Measurements from ENCODE around the gene GPI. TPM values are rescaled to one million over a fixed set of nuclear protein-coding genes. Genes with fewer than 3 reads are reported as not detected.

Gene GPI
- total RNA-seq, 2 donors from 2014 or later, result 181 to 183 TPM

DNA sequence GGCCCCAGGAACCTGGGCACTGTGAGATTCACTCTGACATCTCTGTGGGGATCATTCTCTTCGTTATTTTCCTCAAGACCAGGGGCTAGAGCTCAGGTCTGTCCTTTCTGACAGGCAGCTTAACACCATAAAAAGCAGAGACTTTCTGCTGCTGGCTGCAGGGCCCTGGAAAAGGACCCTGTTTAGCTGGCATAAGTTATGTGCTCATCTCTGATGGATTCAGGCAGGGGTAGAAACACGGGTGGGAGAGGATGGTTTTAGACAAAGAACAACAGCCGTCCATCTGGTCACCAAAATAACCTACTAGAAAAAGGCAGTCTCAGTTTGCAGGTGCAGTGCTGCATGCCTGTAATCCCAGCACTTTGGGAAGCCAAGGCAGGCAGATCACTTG, 2.3 kb upstream of the GPI start:
- H3K9me3 ChIP-seq (ENCODE audit: control insufficient read depth, low read length), result no peaks in the 10 kb centered on the region
- no peak overlapping the region for H3K4me3 ChIP-seq (ENCODE audit: low read length)
- no peak overlapping the region for H3K27ac ChIP-seq (ENCODE audit: low read depth, low read length)
- no peak for DNase-seq
- peaks cover 5% of the 10 kb centered on the region for H3K27me3 Mint-ChIP-seq (ENCODE audit: insufficient read depth)
- H3K27ac Mint-ChIP-seq, result no peak overlapping the region
- H3K36me3 ChIP-seq (ENCODE audit: control insufficient read depth, insufficient read depth, low read length), result peaks cover 11% of the 10 kb centered on the region
- WGBS, 2 experiments (ENCODE audit: insufficient coverage in 1 of 2, insufficient read length in 1 of 2), result 83 to 93% methylated on average over 2 to 3 of the region's 3 CpGs
- TF ChIP-seq, protein P1, sequence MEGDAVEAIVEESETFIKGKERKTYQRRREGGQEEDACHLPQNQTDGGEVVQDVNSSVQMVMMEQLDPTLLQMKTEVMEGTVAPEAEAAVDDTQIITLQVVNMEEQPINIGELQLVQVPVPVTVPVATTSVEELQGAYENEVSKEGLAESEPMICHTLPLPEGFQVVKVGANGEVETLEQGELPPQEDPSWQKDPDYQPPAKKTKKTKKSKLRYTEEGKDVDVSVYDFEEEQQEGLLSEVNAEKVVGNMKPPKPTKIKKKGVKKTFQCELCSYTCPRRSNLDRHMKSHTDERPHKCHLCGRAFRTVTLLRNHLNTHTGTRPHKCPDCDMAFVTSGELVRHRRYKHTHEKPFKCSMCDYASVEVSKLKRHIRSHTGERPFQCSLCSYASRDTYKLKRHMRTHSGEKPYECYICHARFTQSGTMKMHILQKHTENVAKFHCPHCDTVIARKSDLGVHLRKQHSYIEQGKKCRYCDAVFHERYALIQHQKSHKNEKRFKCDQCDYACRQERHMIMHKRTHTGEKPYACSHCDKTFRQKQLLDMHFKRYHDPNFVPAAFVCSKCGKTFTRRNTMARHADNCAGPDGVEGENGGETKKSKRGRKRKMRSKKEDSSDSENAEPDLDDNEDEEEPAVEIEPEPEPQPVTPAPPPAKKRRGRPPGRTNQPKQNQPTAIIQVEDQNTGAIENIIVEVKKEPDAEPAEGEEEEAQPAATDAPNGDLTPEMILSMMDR (conservative IDR thresholded peaks at IDR 0.05), result no peak
- H3K4me1 Mint-ChIP-seq, result peaks cover 26% of the 10 kb centered on the region
- H3K27me3 ChIP-seq (ENCODE audit: control insufficient read depth, insufficient read depth, low read length, poor library complexity, severe bottlenecking), result no peaks in the 10 kb centered on the region
- no peaks in the 10 kb centered on the region for H3K4me1 ChIP-seq (ENCODE audit: control insufficient read depth, insufficient read depth, low read length)
- no peak overlapping the region for H3K4me3 Mint-ChIP-seq
- H3K9ac ChIP-seq (ENCODE audit: extremely low read depth, low read length, poor library complexity, severe bottlenecking), result no peak overlapping the region
- H3K36me3 Mint-ChIP-seq (ENCODE audit: low read depth), result peaks cover 6% of the 10 kb centered on the region
- no peaks in the 10 kb centered on the region for H3K9me3 Mint-ChIP-seq

GRCh38 chr19:34363094-34363493, 1.9 kb upstream of the GPI start:
- peaks cover 5% of the 10 kb centered on the region for H3K27me3 Mint-ChIP-seq (ENCODE audit: insufficient read depth)
- no peak overlapping the region for H3K27ac Mint-ChIP-seq
- 74 to 81% methylated on average over 3 to 4 of the region's 4 CpGs for WGBS, 2 experiments (ENCODE audit: insufficient coverage in 1 of 2, insufficient read length in 1 of 2)
- TF ChIP-seq, protein P1 (conservative IDR thresholded peaks at IDR 0.05), result no peak
- H3K36me3 Mint-ChIP-seq (ENCODE audit: low read depth), result peaks cover 8% of the 10 kb centered on the region
- H3K9me3 Mint-ChIP-seq, result no peaks in the 10 kb centered on the region
- Histone ChIP-seq H3K36me3 (ENCODE audit: control insufficient read depth, insufficient read depth, low read length) (peaks cover 15% of the 10 kb centered on the region), H3K27me3 (ENCODE audit: control insufficient read depth, insufficient read depth, low read length, poor library complexity, severe bottlenecking) (no peaks in the 10 kb centered on the region), H3K27ac (ENCODE audit: low read depth, low read length) (no peak overlapping the region), H3K4me3 (ENCODE audit: low read length) (no peak overlapping the region), H3K9ac (ENCODE audit: extremely low read depth, low read length, poor library complexity, severe bottlenecking) (no peak overlapping the region), H3K4me1 (ENCODE audit: control insufficient read depth, insufficient read depth, low read length) (no peaks in the 10 kb centered on the region), H3K9me3 (ENCODE audit: control insufficient read depth, low read length) (no peaks in the 10 kb centered on the region)
- DNase-seq, result peak; percentile 68
- peaks cover 26% of the 10 kb centered on the region for H3K4me1 Mint-ChIP-seq
- no peak overlapping the region for H3K4me3 Mint-ChIP-seq

GRCh38 chr19:34363930-34364329, 1.1 kb upstream of the GPI start:
- Histone ChIP-seq H3K9ac (ENCODE audit: extremely low read depth, low read length, poor library complexity, severe bottlenecking) (no peak overlapping the region), H3K27ac (ENCODE audit: low read depth, low read length) (no peak overlapping the region), H3K36me3 (ENCODE audit: control insufficient read depth, insufficient read depth, low read length) (peaks cover 19% of the 10 kb centered on the region), H3K4me1 (ENCODE audit: control insufficient read depth, insufficient read depth, low read length) (no peaks in the 10 kb centered on the region), H3K9me3 (ENCODE audit: control insufficient read depth, low read length) (no peaks in the 10 kb centered on the region), H3K27me3 (ENCODE audit: control insufficient read depth, insufficient read depth, low read length, poor library complexity, severe bottlenecking) (no peaks in the 10 kb centered on the region), H3K4me3 (ENCODE audit: low read length) (no peak overlapping the region)
- H3K9me3 Mint-ChIP-seq, result no peaks in the 10 kb centered on the region
- H3K27ac Mint-ChIP-seq, result no peak overlapping the region
- TF ChIP-seq, protein P1 (conservative IDR thresholded peaks at IDR 0.05), result no peak
- peaks cover 5% of the 10 kb centered on the region for H3K27me3 Mint-ChIP-seq (ENCODE audit: insufficient read depth)
- H3K36me3 Mint-ChIP-seq (ENCODE audit: low read depth), result peaks cover 12% of the 10 kb centered on the region
- H3K4me3 Mint-ChIP-seq, result peak overlapping the region; percentile 85
- H3K4me1 Mint-ChIP-seq, result peaks cover 24% of the 10 kb centered on the region
- no peak for DNase-seq
- WGBS, 2 experiments (ENCODE audit: insufficient coverage in 1 of 2, insufficient read length in 1 of 2), result 92 to 98% methylated on average over 3 to 5 of the region's 5 CpGs

Measured in endodermal cell (in vitro differentiated cells).